Memory B cell (primary cell): ENCODE results near the gene FOXP2.

ENCODE experiments used
- ATAC-seq: fragments of 150-1000 bp; cut with Tn5 transposase; 2 replicates; pipeline ENCODE4 v1.10.0; 2021; ENCODE audit warnings: low read depth, mild to moderate bottlenecking, moderate library complexity
- DNase-seq, 2 donors: peaks; one replicate each; pipeline ENCODE4 v3.0.0; 2022; ENCODE audit warnings: low spot score in 2 of 2
- H3K27ac Mint-ChIP-seq: one replicate; pipeline ENCODE4 v1.8.0; 2022; ENCODE audit warnings: mild to moderate bottlenecking, moderate library complexity, mixed read lengths
- H3K27me3 Mint-ChIP-seq: one replicate; pipeline ENCODE4 v1.8.0; 2022; ENCODE audit warnings: mixed read lengths
- H3K36me3 Mint-ChIP-seq: one replicate; pipeline ENCODE4 v1.8.0; 2022; ENCODE audit warnings: mild to moderate bottlenecking, mixed read lengths
- H3K4me1 Mint-ChIP-seq: one replicate; pipeline ENCODE4 v1.8.0; 2022; ENCODE audit warnings: mixed read lengths
- H3K4me3 Mint-ChIP-seq: one replicate; pipeline ENCODE4 v1.8.0; 2022; ENCODE audit warnings: mild to moderate bottlenecking, moderate library complexity, mixed read lengths
- H3K9me3 Mint-ChIP-seq: one replicate; pipeline ENCODE4 v1.8.0; 2022; ENCODE audit warnings: mixed read lengths

FOXP2 gene

DNA sequence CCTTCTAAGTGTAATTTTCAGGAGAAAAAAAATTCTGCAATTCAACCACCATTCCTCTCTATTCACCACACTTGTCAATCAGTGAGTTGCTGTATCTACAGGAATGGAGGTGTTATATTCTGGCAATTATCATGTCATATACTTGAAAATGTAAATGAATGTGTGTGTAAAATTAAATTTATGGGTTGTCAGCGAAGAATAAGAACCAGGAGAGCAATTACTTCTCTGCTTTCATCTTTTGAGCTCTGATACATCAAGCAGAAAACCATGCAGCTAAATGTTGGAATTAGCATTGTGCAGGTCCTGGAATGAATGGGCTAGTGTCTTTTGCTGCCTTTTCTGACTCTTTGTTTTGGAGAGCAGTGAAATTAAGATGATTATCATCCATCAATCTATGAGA, 207.6 kb downstream of the FOXP2 start:
- Mint-ChIP-seq H3K9me3 (no peaks in the 10 kb centered on the region), H3K27me3 (no peaks in the 10 kb centered on the region), H3K4me3 (no peak overlapping the region), H3K36me3 (no peaks in the 10 kb centered on the region), H3K4me1 (no peaks in the 10 kb centered on the region), H3K27ac (no peak overlapping the region)
- DNase-seq (no peak), ATAC-seq (no peak)

DNA sequence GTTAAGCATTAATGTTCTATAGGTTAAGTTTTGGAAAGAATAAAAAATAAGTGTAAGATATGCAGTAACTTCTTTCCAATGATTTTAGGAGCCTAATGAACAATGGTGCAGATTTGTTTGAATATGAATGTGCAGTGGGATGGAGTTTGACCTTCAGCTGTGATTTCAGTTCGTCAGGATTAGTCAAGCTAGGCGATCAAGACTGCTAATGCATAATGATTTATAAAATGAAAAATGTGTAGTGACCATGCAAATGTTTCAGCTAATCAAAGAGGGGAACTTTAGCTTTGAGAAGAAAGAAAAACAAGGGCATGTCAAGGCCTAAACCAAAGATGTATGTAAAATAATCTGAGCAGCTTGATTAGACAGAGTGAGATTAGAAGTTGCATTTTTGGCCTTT, 208.5 kb downstream of the FOXP2 start:
- Mint-ChIP-seq H3K27me3 (no peaks in the 10 kb centered on the region), H3K4me1 (no peaks in the 10 kb centered on the region), H3K4me3 (no peak overlapping the region), H3K36me3 (no peaks in the 10 kb centered on the region), H3K9me3 (no peaks in the 10 kb centered on the region), H3K27ac (no peak overlapping the region)
- ATAC-seq (no peak), DNase-seq (no peak)

- peaks cover 2% of the 10 kb centered on the region for H3K4me1 Mint-ChIP-seq
- no peaks in the 10 kb centered on the region for H3K9me3 Mint-ChIP-seq
- H3K4me3 Mint-ChIP-seq: no peak overlapping the region
- no peak overlapping the region for H3K27ac Mint-ChIP-seq
- H3K27me3 Mint-ChIP-seq: no peaks in the 10 kb centered on the region
- ATAC-seq: no peak
- no peak for DNase-seq
- H3K36me3 Mint-ChIP-seq: no peaks in the 10 kb centered on the region
Observed at GRCh38 chr7:114627231-114627630, 212.6 kb downstream of the FOXP2 start.

DNA sequence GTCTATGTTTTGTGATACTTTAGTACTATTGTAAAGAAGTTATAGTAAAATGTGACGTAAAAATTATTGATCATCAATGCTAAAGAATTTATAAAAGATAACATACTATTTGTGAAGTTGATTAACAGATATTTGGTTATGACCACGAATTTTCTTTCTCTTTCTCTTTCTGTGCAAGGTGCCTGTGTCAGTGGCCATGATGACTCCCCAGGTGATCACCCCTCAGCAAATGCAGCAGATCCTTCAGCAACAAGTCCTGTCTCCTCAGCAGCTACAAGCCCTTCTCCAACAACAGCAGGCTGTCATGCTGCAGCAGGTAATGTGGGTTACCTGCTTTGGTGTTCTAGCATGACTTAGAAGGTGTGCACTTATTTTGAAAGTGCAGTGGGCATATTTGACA, 213.7 kb downstream of the FOXP2 start:
- DNase-seq (no peak), ATAC-seq (no peak)
- no peaks in the 10 kb centered on the region for H3K9me3 Mint-ChIP-seq
- H3K4me1 Mint-ChIP-seq: peaks cover 2% of the 10 kb centered on the region
- H3K27me3 Mint-ChIP-seq: no peaks in the 10 kb centered on the region
- no peak overlapping the region for H3K4me3 Mint-ChIP-seq
- H3K36me3 Mint-ChIP-seq: no peaks in the 10 kb centered on the region
- H3K27ac Mint-ChIP-seq: no peak overlapping the region

DNA sequence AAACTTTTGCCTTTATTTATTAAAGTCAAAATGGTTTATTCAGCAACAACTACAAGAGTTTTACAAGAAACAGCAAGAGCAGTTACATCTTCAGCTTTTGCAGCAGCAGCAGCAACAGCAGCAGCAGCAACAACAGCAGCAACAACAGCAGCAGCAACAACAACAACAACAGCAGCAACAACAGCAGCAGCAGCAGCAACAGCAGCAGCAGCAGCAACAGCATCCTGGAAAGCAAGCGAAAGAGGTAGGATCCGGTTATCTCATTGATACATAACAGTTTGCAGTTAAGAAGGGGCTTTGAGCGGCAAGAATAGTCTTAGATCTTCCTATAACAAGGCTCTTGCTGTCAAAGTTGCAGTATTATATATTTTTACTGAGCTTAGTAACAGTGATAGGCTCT, 215.1 kb downstream of the FOXP2 start:
- no peak overlapping the region for H3K27ac Mint-ChIP-seq
- DNase-seq (no peak), ATAC-seq (no peak)
- H3K9me3 Mint-ChIP-seq: no peaks in the 10 kb centered on the region
- no peaks in the 10 kb centered on the region for H3K36me3 Mint-ChIP-seq
- H3K27me3 Mint-ChIP-seq: no peaks in the 10 kb centered on the region
- H3K4me3 Mint-ChIP-seq: no peak overlapping the region
- peaks cover 2% of the 10 kb centered on the region for H3K4me1 Mint-ChIP-seq

GRCh38 chr7:114630201-114630990, 215.8 kb downstream of the FOXP2 start:
- Mint-ChIP-seq H3K27me3 (no peaks in the 10 kb centered on the region), H3K36me3 (no peaks in the 10 kb centered on the region), H3K4me3 (no peak overlapping the region), H3K27ac (no peak overlapping the region), H3K9me3 (no peaks in the 10 kb centered on the region), H3K4me1 (peaks cover 2% of the 10 kb centered on the region)
- ATAC-seq (no peak), DNase-seq (no peak)

DNA sequence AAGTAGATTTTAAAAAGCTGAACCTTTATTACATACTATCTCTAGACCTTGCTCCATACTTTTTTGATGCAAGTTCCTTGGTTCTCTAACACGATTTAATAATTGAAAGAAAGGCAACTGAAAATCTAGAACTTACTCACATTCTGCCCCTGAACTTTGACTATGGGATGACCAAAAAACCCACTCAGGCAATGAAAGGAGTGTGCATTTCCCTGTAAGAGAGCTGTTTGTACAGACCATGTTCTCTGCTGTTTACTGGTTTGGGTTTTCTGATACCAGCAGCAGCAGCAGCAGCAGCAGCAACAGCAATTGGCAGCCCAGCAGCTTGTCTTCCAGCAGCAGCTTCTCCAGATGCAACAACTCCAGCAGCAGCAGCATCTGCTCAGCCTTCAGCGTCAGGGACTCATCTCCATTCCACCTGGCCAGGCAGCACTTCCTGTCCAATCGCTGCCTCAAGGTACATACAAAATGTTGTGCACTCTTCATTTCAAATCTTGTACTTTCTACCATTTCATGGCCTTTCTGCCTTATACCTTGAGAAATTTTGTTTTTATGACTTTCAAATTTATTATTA, 216.7 kb downstream of the FOXP2 start:
- Mint-ChIP-seq H3K36me3 (no peaks in the 10 kb centered on the region), H3K4me1 (peaks cover 2% of the 10 kb centered on the region), H3K27ac (no peak overlapping the region), H3K4me3 (no peak overlapping the region), H3K27me3 (no peaks in the 10 kb centered on the region), H3K9me3 (no peaks in the 10 kb centered on the region)
- DNase-seq: no peak
- ATAC-seq: no peak

- no peak overlapping the region for H3K27ac Mint-ChIP-seq
- H3K4me3 Mint-ChIP-seq: no peak overlapping the region
- no peaks in the 10 kb centered on the region for H3K27me3 Mint-ChIP-seq
- ATAC-seq (no peak), DNase-seq (no peak)
- no peaks in the 10 kb centered on the region for H3K9me3 Mint-ChIP-seq
- no peaks in the 10 kb centered on the region for H3K36me3 Mint-ChIP-seq
- no peaks in the 10 kb centered on the region for H3K4me1 Mint-ChIP-seq
Observed at GRCh38 chr7:114639451-114639850, 224.8 kb downstream of the FOXP2 start.

DNA sequence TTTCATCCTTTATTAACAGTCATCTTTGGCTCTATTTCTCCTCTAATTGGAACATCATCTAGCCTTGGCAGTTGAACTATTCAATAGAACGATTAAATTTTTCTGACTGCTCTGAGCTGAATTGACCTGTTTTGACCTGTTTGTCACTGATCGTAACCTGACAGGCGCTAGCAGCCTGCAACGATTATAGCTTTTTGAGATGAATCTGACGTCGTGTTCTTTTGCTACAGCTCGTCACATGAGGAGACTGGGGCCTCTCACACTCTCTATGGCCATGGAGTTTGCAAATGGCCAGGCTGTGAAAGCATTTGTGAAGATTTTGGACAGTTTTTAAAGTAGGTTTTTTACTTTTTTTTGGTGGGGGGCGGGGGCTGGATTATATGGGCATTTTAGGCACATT, 229.8 kb downstream of the FOXP2 start:
- Mint-ChIP-seq H3K9me3 (no peaks in the 10 kb centered on the region), H3K4me3 (no peak overlapping the region), H3K27ac (no peak overlapping the region), H3K4me1 (no peaks in the 10 kb centered on the region), H3K27me3 (no peaks in the 10 kb centered on the region), H3K36me3 (no peaks in the 10 kb centered on the region)
- ATAC-seq (no peak), DNase-seq (no peak)

DNA sequence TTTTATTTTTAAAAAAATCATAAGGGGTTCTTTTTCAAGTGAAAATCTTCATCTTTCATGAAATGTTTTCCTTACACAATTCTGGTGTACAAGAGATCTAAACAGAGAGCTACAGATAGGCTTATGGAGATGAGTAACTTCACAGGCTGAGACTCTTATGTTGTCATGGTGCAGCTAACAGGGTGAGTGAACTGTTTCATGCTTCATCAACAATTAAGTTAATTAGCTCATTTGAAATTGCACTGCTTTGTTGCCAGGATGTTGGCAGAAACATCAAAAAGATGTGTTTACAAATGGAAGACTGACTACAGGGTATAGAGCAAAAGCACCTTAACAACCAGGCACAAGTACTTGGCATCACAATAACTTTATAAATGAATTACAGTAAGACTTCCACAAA, 230.8 kb downstream of the FOXP2 start:
- Mint-ChIP-seq H3K36me3 (no peaks in the 10 kb centered on the region), H3K27ac (no peak overlapping the region)
- no peak for ATAC-seq

GRCh38 chr7:114647518-114647917, 232.9 kb downstream of the FOXP2 start:
- no peaks in the 10 kb centered on the region for H3K27me3 Mint-ChIP-seq
- ATAC-seq (no peak), DNase-seq (no peak)
- no peaks in the 10 kb centered on the region for H3K36me3 Mint-ChIP-seq
- no peak overlapping the region for H3K4me3 Mint-ChIP-seq
- H3K27ac Mint-ChIP-seq: no peak overlapping the region
- no peaks in the 10 kb centered on the region for H3K9me3 Mint-ChIP-seq
- H3K4me1 Mint-ChIP-seq: no peaks in the 10 kb centered on the region

More for the DNA sequence above, 230.8 kb downstream of the FOXP2 start:
- no peak overlapping the region for H3K4me3 Mint-ChIP-seq
- H3K4me1 Mint-ChIP-seq: no peaks in the 10 kb centered on the region
- no peaks in the 10 kb centered on the region for H3K27me3 Mint-ChIP-seq
- DNase-seq: no peak
- H3K9me3 Mint-ChIP-seq: no peaks in the 10 kb centered on the region

GRCh38 chr7:114648117-114648516, 233.5 kb downstream of the FOXP2 start:
- ATAC-seq (no peak), DNase-seq (no peak)
- Mint-ChIP-seq H3K9me3 (no peaks in the 10 kb centered on the region), H3K27me3 (no peaks in the 10 kb centered on the region), H3K36me3 (no peaks in the 10 kb centered on the region), H3K4me1 (no peaks in the 10 kb centered on the region), H3K27ac (no peak overlapping the region), H3K4me3 (no peak overlapping the region)

DNA sequence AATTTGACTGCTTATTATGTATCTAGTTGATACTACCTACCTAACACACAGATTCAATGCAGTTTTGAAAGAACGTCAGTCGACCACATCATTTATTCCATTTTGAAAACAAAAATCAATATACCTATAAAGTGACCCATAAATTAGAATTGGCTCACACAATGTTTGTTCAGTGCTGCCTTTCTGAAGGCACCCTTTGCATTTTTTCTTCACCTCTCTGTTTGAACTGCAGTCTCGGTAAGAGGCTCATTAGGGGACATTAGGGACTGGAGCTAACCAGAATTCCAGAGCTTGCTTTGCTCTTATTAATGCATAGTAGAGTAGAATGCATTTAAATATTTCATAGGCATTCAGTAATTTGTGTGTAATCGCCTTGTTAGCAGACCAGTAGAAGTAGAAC, 234.1 kb downstream of the FOXP2 start:
- DNase-seq: no peak
- ATAC-seq: no peak
- Mint-ChIP-seq H3K9me3 (no peaks in the 10 kb centered on the region), H3K36me3 (no peaks in the 10 kb centered on the region), H3K27me3 (peaks cover under 1% of the 10 kb centered on the region), H3K27ac (no peak overlapping the region), H3K4me1 (no peaks in the 10 kb centered on the region), H3K4me3 (no peak overlapping the region)

DNA sequence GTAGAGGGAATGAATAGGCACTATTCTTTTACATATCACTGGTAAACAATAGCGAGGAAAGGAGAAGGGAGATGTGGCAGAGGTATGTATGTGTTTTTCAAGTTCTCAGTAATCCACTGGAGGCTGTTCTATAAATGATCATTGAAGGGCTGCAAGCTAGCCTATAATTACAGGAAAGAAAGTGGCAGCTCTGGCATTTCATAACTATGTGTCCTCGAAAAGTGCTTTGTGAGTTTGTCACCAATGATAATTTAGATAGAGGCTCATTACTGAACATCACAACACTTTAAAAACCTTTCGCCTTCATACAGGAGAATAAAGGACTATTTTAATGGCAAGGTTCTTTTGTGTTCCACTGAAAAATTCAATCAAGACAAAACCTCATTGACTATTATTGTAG, 235.1 kb downstream of the FOXP2 start:
- H3K9me3 Mint-ChIP-seq: no peaks in the 10 kb centered on the region
- H3K36me3 Mint-ChIP-seq: no peaks in the 10 kb centered on the region
- peaks cover 3% of the 10 kb centered on the region for H3K27me3 Mint-ChIP-seq
- DNase-seq: no peak
- no peak for ATAC-seq
- no peak overlapping the region for H3K27ac Mint-ChIP-seq
- no peak overlapping the region for H3K4me3 Mint-ChIP-seq
- H3K4me1 Mint-ChIP-seq: no peaks in the 10 kb centered on the region

- no peak for DNase-seq
- H3K36me3 Mint-ChIP-seq: no peaks in the 10 kb centered on the region
- no peaks in the 10 kb centered on the region for H3K9me3 Mint-ChIP-seq
- H3K27me3 Mint-ChIP-seq: peaks cover 3% of the 10 kb centered on the region
- no peak for ATAC-seq
- H3K27ac Mint-ChIP-seq: no peak overlapping the region
- H3K4me1 Mint-ChIP-seq: no peaks in the 10 kb centered on the region
- no peak overlapping the region for H3K4me3 Mint-ChIP-seq
Observed at GRCh38 chr7:114650491-114650890, 235.9 kb downstream of the FOXP2 start.
